Myocyte (in vitro differentiated cells): Measurements from ENCODE around the gene LAMC2. TPM values are rescaled to one million over a fixed set of nuclear protein-coding genes. Genes with fewer than 3 reads are reported as not detected.
A peak's percentile ranks its signal among the peaks of the same experiment; 100 is the strongest.
"Not testable (repeated sequence)": the region's sequence is repeated elsewhere in the genome, so short reads cannot be mapped to it uniquely, and the experiment has no call there.

Source experiments
- DNase-seq: peaks from one replicate; pipeline ENCODE4 v3.0.0-alpha.2; 2012; ENCODE audit warnings: low read depth
- total RNA-seq: library from RNA; depleted of rRNA; stranded (reverse); fragments of >200 nt; gene quantifications from 2 replicates; pipeline ENCODE4 v1.2.3, GENCODE V29; 2014

LAMC2 gene
- total RNA-seq, 1 donor from 2014 or later: 2.3 TPM

GRCh38 chr1:183236158-183236725, 50.2 kb downstream of the LAMC2 start:
- no peak for DNase-seq

GRCh38 chr1:183237046-183237445, 51.0 kb downstream of the LAMC2 start:
- no peak for DNase-seq

DNA sequence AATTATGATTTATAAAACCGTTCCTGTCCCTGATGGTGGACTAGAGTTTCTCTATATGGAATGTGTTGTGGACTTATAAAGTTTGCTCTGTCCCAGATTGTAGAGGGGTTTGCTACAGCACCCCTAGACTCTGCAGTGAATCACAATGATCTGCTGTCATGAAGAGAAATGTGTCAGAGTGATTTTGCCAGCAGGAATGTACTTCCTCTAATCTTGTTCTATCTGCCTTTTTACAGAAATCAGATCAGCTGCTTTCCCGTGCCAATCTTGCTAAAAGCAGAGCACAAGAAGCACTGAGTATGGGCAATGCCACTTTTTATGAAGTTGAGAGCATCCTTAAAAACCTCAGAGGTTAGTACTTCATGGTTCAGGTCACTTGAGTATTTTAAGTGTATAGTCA, 52.0 kb downstream of the LAMC2 start:
- DNase-seq: peak; percentile 54

GRCh38 chr1:183239220-183239742, 53.2 kb downstream of the LAMC2 start:
- no peak for DNase-seq

DNA sequence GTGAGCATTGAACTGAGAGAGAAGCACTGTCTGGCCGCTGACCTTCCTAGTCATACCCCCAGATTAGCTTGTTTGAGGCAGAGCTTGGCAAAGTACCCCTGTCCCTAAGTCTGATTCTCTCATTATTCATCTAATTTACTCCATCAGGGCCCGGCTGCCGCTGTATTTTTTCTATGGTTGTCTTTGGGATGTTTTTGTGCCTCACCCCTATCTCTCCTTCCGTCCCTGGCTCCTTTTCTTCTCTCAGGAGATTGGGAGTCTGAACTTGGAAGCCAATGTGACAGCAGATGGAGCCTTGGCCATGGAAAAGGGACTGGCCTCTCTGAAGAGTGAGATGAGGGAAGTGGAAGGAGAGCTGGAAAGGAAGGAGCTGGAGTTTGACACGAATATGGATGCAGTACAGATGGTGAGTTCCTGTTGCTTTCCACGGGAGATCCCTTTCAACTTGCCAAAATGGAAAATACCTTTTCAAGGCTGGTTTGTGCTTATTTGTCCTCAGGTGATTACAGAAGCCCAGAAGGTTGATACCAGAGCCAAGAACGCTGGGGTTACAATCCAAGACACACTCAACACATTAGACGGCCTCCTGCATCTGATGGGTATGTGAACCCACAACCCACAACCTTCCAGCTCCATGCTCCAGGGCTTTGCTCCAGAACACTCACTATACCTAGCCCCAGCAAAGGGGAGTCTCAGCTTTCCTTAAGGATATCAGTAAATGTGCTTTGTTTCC, 53.9 kb downstream of the LAMC2 start:
- DNase-seq: no peak

DNA sequence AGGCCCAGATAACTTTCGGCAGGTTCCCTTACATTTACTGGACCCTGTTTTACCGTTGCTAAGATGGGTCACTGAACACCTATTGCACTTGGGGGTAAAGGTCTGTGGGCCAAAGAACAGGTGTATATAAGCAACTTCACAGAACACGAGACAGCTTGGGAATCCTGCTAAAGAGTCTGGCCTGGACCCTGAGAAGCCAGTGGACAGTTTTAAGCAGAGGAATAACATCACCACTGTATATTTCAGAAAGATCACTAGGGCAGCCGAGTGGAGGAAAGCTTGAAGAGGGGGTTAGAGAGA, 54.4 kb downstream of the LAMC2 start:
- DNase-seq: no peak

- DNase-seq: not testable (repeated sequence)
These were observed 54.8 kb downstream of the LAMC2 start for GRCh38 chr1:183240853-183241252.

- peak; percentile 41 for DNase-seq
These were observed 55.4 kb downstream of the LAMC2 start for GRCh38 chr1:183241471-183241870.

DNA sequence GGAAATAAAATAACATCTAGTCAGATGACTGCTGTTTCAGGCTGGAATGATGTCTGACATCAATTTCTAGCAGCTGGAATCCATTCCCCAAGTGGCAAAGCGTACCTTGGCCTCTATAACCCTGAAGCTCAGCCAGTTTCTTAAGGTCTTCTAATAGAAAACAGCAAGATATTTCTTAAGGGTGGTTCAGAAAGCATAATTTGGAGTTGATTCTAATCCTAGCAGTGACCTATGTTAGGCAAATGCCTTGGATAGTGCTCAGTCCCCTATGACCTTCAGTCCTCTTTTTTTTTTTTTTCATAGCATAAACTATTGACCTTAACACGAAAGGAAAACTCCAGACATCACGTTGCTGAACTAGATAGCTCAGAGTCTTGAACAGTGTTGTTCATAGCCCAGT, 56.5 kb downstream of the LAMC2 start:
- DNase-seq: no peak

DNA sequence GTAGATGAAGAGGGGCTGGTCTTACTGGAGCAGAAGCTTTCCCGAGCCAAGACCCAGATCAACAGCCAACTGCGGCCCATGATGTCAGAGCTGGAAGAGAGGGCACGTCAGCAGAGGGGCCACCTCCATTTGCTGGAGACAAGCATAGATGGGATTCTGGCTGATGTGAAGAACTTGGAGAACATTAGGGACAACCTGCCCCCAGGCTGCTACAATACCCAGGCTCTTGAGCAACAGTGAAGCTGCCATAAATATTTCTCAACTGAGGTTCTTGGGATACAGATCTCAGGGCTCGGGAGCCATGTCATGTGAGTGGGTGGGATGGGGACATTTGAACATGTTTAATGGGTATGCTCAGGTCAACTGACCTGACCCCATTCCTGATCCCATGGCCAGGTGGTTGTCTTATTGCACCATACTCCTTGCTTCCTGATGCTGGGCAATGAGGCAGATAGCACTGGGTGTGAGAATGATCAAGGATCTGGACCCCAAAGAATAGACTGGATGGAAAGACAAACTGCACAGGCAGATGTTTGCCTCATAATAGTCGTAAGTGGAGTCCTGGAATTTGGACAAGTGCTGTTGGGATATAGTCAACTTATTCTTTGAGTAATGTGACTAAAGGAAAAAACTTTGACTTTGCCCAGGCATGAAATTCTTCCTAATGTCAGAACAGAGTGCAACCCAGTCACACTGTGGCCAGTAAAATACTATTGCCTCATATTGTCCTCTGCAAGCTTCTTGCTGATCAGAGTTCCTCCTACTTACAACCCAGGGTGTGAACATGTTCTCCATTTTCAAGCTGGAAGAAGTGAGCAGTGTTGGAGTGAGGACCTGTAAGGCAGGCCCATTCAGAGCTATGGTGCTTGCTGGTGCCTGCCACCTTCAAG, 57.3 kb downstream of the LAMC2 start:
- DNase-seq: no peak

- DNase-seq: peak; percentile 75
These were observed 58.4 kb downstream of the LAMC2 start for GRCh38 chr1:183244466-183244865.

- no peak for DNase-seq
These were observed 59.3 kb downstream of the LAMC2 start for GRCh38 chr1:183245357-183245756.

DNA sequence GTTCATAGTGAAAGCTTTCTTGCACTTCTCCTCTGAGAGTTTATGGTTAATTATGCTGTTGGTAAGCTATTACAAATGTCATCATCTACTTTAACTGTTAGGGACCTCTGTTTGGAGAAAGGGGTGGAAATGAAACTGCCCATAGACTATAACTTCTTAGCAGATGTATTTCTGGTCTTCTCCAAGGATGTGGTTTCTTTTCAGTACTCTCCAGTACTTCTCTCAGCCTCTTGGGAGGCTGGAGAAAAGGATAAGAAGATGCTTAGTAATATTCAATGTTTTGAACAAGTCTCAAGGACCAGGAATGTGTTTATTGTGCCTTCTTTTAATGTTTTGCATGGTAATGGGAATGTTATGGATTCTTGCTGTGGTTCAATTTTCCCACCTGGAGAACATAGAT, 60.4 kb downstream of the LAMC2 start:
- DNase-seq: no peak

DNA sequence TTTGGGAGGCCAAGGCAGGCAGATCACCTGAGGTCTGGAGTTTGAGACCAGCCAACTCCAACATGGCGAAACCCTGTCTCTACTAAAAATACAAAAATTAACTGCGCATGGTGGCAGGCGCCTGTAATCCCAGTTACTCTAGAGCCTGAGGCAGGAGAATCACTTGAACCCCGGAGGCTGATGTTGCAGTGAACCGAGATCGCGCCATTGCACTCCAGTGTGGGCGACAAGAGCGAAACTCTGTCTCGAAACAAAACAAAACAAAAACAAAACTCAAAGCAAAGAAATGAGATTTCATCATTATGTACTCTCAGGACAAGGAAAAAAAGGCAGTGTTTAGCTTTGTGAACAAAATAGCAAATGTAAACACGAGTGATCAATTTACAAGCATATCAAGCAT, 61.0 kb downstream of the LAMC2 start:
- DNase-seq: no peak

- no peak for DNase-seq
These were observed 61.4 kb downstream of the LAMC2 start for GRCh38 chr1:183247484-183247883.

DNA sequence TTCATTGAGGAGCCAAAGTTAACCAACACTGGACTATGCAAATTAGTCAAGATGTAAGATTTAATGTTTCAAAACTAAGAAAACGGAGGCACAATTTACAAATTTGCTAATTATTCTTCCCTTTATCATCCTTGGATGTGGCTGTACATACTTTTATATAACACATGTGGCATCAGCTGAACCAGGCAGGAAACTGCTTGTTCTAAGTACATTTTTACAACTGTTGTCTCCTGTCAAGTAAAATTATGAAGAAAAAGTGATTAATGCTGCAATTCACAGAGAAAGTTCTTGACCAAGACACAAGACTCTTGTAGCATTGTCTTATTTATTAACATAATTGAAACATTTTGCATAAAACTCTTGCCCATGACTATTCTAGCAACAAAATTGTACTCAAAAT, 61.9 kb downstream of the LAMC2 start:
- no peak for DNase-seq

GRCh38 chr1:183248989-183249691, 63.1 kb downstream of the LAMC2 start:
- no peak for DNase-seq

DNA sequence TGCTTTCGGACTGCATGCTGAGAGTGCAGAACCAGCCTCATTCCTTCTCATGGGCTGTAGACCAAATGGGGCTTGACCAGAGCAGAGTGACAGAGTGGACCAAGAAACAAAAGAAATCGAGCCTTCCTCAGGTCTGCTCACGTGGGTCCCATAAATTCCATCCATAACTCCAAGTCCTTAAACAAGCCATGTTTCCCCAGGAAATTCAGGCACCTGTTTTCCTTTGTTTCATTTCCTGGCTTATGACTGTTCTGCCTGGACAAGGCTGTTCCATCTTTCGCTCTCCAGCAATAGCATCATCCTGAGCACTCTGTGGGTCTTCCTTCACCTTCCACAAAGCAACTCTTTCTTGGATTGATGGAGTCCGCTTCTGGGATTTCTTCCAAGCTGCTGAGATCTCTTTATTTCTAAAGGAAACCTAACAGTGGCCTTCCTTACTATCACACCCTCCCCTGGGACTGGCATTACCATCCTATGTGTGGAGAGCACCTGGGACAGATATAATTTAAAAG, 63.9 kb downstream of the LAMC2 start:
- DNase-seq: no peak

DNA sequence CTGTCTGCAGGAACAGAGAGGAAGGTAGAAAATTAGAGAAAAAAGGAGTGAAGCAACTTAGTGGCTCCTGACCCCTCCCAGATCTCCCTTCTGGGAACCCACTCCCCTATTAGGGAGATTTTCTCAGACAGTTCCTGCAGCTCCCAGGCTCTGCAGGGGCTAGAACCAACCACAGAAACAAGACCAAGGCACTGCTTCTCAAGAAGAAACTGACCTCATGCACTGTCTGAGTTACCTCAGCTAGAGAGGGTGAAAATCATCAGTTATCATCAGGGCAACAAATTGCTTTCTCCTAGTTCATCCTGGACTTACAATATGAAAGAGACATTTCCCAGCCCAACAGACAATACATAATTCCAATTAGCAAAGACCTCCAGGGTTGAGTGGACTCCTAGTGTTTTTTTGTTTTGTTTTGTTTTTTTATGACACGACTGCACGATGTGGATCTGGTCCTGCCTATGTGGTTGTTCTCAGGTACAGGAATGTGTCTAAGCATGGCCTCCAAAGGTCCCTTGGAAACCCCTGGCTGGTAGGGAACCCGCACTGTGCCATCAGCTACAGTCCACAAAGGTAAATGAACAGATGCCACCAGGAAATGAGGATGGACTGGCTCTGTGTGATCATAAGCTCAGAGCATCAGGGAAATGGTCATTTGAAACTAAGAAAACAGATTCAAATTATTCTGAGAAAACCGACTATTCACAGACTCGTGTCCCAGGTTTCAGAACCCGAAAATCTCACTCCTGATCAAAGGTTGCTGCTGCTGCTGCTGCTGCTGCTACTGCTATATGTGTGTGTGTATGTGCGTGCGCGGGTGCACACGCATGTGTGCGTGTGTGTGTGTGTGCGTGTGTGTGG, 65.3 kb downstream of the LAMC2 start:
- DNase-seq: no peak

DNA sequence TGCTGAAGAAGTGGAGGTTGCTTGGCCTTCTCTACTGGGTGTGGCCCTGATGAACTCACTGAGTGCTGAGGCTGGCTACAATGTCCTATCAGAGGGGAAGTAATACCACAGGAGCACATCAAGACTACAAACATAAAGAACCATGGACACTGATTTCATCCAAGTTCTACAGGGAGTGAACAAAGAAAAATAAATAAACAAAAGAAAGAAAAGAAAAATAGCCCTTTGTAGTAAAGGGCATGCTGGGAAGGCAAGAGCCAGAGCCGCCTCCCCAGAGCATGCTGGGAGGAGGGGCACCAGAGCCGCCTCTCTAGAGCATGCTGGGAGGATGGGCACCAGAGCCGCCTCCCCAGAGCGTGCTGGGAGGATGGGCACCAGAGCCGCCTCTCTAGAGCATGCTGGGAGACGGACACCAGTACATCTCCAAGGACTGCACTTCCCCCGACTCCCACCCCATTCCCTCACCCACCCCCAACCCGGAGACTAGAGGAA, 65.9 kb downstream of the LAMC2 start:
- no peak for DNase-seq
